Measurements from ENCODE around the gene MIGA1.
"Not testable (repeated sequence)": the region's sequence is repeated elsewhere in the genome, so short reads cannot be mapped to it uniquely, and the experiment has no call there.

MIGA1 gene

DNA sequence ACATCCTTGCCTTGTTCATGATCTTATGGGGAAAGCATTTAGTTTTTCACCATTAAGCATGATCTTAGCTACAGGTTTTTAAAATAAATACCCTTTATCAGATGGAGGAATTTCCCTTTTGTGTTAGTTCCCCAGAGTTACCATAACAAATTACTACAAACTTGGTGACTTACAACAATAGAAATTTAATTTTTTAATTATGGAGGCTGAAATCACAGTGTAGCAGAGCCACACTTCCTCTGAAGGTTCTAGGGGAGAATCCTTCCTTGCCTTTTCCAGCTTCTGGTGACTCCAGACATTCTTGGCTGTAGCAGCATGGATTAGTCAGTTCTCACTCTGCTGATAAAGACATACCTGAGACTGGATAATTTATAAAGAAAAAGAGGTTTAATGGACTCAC lies 18.5 kb downstream of the MIGA1 start:
- no peak for DNase-seq

GRCh38 chr1:77802026-77802425 lies 22.6 kb downstream of the MIGA1 start:
- no peak for DNase-seq

GRCh38 chr1:77803371-77803770 lies 23.9 kb downstream of the MIGA1 start:
- no peak for DNase-seq

DNA sequence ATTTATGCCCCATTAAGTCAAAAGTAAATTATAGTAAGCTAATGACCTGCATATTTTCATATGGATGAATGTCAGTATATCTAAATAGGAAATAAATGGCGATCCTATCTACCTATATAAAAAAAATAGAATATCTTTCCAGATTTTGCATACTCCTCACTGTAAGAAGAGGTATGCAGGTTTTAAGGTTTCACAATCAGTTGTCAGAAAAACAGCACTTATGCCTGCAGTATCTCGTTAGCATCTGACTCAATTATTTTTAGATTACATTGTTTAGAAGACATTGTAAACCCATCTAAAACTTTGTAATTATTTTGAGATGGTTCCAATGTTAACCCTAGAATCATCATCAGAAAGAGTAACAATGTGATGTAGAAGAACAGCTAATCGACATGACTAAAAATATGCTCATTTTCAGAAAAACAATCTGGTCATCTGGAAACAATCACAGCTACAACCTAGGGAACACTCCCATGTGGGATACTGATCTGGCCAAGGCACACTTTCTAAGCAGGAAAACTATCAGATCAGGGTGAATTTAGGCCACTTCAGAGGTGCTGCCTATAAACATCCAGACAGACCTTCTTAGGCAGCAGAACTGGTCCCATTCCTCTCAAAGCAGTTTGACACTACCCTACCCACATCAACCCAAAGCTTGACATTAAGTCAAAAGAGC lies 30.5 kb downstream of the MIGA1 start:
- not testable (repeated sequence) for DNase-seq

- DNase-seq, result not testable (repeated sequence)
These were observed 32.1 kb downstream of the MIGA1 start for GRCh38 chr1:77811589-77811988.

- no peak for DNase-seq
These were observed 38.1 kb downstream of the MIGA1 start for GRCh38 chr1:77817368-77818209.

DNA sequence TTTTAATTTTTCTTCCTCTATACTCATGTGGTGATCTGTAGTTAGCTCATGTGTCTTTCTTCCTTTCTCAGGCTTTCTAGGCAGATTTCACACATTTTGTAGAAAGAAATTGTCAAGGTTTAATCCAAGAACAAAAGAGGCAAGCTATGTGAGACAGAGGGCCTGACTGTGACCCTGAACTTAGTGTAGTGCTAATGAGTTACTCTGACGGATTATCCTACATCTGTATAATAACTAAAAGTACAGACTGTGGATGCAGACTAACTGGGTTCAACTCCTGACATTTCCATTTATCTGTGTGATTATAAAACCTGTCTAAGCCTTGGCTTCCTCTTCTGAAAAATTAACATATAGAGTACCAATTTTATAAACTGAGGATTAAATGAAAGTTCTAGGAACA lies 40.7 kb downstream of the MIGA1 start:
- no peak for DNase-seq

GRCh38 chr1:77824079-77824478 lies 44.6 kb downstream of the MIGA1 start:
- DNase-seq, result no peak

DNA sequence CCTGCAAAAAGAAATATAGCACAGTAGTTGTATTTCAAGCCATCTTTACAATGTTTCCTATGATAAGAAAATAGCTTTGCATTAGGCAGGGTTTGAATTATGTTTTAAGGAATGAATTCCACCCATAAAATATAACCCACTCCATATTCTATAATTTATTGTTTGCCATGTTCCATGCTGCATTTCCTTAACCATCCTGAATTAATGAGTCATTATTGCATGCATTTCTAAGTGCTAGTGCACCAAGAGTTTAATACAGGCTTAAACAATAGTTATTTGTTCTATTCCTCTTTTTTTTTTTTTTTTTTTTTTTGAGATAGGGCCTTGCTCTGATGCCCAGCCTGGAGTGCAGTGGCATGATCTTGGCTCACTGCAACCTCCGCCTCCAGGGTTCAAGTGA lies 45.2 kb downstream of the MIGA1 start:
- DNase-seq, result no peak

- no peak for DNase-seq
These were observed 45.8 kb downstream of the MIGA1 start for GRCh38 chr1:77825131-77825709.

- not testable (repeated sequence) for DNase-seq
These were observed 47.4 kb downstream of the MIGA1 start for GRCh38 chr1:77826851-77827250.

DNA sequence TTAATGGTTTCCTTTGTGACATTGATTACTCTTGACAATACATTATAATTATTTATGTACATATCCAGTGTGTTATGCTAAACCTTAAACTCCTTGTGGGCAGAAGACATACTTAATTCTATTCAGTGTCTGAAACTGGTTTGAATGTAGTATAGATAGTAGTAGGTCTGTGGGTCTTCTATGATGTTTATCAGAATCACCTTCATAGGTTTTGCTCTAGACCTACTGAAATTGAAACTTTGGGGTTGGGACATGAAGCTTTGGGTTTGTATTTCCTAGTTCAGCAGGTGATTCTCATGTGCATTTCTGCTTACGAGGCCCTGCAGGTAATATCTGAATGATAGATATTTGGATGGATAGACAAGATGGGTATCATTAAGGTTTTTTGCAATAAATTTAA lies 48.6 kb downstream of the MIGA1 start:
- no peak for DNase-seq

GRCh38 chr1:77829851-77830250 lies 50.4 kb downstream of the MIGA1 start:
- DNase-seq, result no peak

DNA sequence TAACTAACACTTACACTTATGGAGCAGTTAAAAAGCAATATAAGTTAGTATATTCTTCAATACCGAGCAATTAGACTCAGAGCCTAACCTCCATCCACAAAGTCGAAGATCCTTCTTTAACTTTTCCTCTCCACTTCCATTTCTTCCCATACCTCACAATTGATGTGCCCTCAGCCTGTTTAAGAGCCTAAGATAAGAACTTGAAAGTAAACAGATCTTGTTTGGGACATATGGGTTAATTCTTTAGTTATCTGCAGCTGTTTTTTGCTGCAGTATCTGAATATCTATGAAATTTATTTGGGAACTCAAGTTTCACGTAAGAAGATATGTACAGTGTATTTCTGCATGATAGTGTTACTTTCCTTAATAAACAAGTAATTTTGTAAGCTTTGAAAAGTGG lies 51.5 kb downstream of the MIGA1 start:
- no peak for DNase-seq

DNA sequence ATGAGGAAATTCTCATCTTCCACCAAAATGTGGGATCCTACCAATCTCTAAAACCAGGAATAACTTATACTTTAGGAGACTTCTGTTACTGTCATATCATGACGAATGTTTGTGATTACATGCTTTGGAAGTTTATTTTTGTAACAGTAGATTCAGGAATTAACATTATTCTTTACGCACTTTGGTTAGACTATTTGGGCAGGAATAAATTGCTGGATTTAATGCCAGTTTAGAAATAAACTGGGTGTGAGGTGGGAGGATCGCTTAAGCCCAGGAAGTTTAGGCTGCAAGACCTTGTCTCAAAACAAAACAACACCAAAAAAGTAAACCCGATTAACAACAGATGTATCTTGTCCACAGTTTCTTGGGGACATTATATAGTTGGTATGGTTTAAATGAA lies 52.1 kb downstream of the MIGA1 start:
- no peak for DNase-seq

DNA sequence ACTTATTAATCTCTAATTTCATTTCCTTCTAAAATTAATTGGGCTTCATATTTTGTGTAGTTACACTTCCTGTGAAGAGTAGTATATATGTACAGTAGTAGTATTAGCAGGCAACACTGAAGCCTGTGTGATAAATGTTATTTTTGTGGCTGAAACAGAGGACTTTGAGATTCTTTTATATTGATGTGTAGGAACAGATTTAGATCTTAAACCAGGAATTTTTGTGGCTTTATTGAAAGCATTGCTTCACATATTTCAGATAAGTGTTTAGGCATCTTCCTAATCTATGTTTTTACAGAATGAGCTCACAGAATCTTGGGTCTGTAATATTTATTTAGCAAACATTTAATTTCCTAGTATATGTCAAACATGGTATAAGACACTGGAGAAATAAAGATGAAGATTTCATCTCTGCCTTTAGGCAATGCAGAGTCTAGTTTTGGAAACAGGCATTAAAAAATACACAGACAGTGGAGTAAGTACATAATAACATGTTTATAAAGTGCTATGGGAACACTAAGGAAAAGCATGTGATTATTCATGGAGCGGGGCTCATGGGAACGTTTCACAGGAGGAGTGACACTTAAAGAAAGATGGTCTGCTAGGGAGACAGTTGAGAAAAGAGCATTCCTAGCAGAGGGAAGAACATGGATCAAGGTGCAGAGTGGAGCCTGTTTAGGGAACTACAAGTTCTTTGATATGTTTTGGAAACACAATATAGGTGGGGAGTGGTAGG lies 52.7 kb downstream of the MIGA1 start:
- no peak for DNase-seq

- DNase-seq, result no peak
These were observed 53.5 kb downstream of the MIGA1 start for GRCh38 chr1:77832901-77833300.

GRCh38 chr1:77833521-77834100 lies 54.2 kb downstream of the MIGA1 start:
- DNase-seq, result no peak

GRCh38 chr1:77834771-77835334 lies 55.4 kb downstream of the MIGA1 start:
- no peak for DNase-seq

GRCh38 chr1:77841574-77841973 lies 62.1 kb downstream of the MIGA1 start:
- DNase-seq, result no peak

GRCh38 chr1:77845951-77846350 lies 66.5 kb downstream of the MIGA1 start:
- no peak for DNase-seq

DNA sequence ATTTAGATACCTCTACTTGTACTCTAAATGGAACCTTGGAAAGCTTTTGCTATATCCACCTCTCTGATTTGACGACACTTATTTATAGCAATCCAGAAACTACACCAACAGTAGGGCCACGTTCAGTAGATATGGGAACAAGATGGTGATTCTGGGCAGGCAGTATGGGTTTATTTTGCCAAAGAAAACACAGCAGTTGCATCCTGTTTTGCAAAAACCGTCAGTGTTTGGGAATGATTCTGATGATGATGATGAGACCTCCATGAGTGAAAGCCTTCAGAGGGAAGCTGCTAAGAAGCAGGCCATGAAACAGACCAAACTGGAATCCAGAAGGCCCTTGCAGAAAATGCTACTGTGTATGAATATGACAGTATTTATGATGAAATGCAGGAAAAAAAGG lies 67.5 kb downstream of the MIGA1 start:
- DNase-seq, result no peak

GRCh38 chr1:77847621-77848080 lies 68.2 kb downstream of the MIGA1 start:
- no peak for DNase-seq
